NCI-H1694 (cell line): ENCODE data around the gene SNX5.
A peak's percentile ranks its signal among the peaks of the same experiment; 100 is the strongest.

Source experiments
- DNase-seq: peaks from one replicate; lab custom pipeline; 2025; lab: John Stamatoyannopoulos, UW

Gene SNX5

DNA sequence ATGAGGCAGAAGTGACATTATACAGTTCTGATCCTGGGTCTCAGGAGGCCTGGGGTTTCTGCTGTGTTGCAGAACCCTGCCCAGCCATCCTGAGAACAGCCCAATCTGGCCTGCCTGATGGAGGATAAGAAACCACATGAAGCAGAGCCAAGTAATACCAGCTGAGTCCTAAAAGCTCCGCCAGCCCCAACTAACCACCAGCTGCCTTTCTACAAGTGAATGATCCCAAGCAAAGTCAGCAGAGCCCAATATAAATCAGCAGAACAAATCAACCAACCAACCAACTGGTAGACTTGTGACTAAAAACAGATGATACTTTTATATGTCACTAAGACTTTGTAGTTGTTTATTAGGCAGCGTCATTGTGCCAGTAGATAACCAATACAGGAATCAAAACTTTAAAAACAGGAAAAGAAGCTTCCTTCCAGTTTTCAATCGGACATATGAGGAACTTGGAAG is 52.1 kb downstream of the SNX5 start:
- peak; percentile 28 for DNase-seq

DNA sequence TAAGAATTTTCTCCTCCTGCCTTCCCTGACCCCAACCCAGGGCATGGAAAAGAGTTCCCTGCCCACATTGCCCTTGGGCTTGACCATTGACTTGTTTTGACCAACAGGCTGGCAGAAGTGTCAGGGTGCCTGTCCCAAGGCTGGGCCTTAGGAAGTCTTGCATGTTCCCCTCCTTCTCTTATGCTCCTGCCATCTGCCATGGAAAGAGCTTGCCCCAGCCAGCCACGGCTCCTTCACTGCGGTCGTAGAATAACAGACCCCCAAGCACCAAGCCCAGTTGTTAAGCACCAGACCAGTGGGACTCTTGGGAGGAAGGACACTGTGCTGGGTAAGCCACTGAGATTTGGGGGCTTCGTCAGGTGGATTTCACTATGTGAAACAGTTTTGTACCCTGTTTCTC is 53.6 kb downstream of the SNX5 start:
- no peak for DNase-seq

DNA sequence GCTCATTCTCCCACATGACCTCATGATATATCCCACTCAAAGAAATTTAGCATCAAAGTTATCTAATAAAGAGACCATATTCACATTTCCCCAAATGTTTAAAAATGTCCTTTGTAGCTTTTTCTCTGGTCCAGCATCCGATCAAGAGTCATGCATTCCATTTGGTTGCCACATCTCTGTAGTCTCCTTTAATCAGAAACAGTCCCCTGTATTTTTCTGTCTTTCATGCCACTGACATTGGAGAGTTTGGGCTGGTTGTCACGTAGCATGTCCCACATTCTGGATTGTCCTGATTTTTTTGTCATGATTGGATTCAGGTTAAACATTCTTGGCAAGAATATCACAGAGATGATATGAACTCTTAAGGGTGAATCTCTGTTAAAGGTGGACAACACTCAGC is 55.7 kb downstream of the SNX5 start:
- no peak for DNase-seq

DNA sequence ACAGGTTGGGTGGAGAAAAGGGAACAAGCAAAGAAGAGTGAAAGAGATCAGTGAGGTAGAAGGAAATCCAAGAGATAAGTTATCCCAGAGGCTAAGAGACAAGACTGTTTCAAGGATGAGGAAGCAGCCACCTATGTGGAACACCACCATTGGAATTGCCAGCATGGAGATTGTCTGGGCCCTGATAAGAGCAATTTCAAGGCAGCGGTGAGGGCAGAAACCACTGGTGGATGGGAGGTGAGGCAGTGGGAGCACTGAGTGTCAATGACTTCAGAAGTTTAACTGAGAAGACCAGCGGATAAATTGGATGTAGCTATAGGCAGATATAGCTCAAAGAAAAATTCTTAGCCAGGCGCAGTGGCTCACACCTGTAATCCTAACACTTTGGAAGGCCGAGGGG is 56.7 kb downstream of the SNX5 start:
- DNase-seq: no peak

DNA sequence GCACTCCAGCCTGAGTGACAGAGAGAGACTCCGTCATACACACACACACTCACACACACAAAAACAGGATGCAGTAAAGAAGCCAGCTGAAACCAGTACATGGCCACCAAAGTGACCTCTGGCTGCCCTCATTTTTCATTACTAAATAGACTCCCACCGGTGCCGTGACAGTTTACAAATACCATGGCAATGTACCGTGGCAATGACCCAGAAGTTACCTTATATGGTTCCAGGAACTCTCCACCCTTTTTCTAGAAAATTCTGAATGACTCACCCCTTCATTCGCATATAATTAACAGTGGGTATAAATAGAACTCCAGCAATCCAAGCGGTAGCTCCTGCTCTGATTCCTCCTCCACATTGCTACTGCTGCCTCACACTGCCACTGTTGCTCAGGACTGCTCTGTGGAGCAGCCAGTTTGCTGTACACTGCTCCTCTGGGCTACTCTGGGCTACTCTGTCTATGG is 57.7 kb downstream of the SNX5 start:
- DNase-seq: no peak

DNA sequence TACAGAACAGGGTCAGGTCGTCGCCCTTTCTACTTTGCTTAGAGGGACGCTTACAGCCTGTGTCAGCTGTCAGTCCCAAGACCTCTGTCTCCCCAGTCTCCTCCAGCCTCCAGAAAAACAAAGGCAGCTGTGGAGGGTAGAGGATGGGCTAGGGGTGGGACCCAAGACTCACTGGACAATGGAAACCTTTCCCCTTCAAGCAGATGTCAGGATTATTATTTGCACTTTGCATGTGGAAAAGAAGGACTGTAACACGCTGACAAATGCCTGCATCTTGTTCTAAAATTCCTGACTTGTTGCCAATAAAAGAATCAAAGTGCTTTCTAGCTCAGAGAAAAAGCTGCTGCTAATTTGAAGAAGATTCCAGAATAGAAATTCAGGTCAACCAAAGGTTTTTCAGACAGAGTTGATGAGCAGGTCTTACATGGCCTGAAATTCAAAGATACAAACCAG is 58.7 kb downstream of the SNX5 start:
- no peak for DNase-seq

DNA sequence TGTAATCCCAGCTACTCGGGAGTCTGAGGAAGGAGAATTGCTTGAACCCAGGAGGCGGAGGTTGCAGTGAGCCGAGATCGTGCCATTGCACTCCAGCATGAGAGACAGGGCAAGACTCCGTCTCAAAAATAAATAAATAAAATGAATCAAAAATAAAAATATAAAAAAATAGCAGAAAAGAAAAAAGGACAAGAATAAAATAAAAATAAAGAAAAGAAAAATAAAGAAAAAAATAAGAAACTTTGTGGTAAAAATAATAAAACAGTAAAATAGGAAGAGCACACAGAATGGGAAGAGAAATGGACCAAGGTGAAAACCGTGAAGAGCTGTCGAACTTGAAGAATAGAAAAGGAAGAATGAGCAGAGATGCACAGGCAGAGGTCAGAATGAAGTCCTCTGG is 63.0 kb downstream of the SNX5 start:
- no peak for DNase-seq

DNA sequence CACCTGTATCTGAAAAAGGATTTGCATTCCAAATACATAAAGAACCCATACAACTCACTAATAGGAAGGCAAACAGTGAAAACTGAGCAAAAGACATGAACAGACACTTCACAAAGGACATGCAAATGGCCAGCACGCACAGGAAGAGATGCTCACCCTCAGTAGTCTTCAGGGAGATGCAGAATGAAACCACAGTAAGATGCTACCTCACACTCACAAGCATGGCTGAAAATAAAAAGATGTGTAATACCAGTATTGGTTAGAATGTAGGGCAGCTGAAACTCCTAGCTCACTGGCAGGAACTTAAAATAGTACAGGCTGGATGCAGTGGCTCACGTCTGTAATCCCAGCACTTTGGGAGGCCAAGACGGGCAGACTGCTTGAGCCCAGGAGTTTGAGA is 64.6 kb downstream of the SNX5 start:
- DNase-seq: no peak

DNA sequence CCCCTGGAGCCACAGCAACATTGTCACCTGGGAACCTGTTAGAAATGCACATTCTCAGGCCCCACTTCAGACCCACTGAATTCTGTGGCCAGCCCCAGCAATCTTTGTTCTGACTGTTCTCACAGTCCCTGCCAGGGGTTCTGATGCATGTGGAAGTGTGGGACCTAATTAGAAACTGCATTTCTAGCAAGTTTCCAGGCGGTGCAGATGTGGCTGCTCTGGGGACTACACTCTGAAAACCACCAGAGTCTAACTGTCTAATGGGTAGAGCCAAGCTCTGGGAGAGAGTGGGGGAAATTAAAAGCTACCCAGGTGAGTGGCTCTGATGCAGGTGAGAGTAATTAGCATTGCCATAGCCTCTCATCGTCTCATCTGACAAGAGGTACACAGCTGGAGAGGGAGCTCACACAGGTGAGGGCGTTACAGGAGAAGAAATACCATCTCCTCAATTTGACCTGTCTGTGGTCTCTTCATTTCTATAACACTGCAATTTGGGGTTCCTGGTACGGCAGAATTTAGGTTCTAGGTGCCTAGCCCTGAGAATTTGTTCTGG is 66.0 kb downstream of the SNX5 start:
- no peak for DNase-seq

DNA sequence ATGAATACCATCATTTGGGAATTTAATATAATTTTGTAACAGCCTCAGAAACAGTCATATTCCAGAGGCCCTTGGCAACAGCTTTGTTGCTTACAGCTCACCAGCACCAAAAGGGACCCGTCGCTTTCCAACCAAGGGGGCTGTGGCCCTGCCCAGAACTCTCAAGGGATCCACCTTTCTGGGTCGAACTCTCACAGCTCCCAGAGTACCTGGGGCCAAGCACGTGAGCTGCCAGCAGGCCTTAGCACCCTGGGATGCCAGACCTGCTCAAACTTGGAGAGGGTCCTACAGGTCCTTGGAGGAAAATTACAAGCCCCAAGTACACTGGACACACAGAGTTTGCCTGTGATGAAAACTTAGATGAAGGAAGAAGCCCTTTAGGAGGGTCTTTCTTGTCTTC is 66.6 kb downstream of the SNX5 start:
- no peak for DNase-seq

DNA sequence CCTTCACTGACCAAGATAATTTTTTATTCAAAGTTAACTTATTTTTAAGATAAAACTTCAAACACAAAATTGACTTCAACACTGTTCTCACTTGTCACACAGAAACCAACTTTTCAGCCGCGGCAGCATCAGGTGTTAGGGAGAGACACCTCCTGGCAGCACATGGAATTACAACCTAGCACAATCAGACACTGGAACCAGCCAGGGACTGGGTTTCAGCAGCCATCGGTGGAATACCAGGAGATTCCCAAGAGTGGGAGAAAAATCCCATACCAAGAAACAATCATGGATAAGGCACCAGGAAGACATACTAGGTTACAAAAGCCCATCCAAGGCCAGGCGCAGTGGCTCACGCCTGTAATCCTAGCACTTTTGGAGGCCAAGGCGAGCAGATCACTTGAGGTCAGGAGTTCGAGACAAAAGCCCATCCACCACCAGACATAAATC is 70.0 kb downstream of the SNX5 start:
- DNase-seq: no peak

DNA sequence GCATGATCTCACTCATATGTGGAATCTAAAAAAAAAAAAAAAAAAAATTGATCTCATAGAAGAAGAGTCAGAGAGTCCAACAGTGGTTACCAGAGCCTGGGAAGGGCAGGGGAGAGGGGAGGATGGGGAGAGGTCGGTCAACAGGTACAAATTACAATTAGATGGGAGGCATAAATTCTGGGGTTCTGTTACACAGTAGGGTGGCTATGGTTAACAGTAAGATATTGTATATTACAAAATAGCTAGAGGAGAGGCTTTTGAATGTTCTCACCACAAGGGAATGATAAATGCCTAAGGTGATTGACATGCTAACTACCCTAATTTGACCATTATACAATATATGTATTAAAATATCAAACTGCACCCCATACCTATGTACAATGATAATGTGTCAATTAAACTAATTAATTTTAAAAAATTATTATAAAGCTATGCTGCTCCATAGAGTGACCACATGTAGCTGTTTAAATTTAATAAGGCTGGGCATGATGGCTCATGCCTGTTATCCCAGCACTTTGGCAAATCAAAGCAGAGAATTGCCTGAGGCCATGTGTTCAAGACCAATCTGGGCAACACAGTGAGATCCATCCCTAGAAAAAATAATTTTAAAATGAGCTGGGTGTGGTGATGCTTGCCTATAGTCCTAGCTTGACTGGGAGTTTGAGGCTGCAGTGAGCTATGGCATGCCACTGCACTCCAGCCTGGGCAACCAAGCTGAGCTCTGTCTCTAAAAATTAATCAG is 70.9 kb downstream of the SNX5 start:
- no peak for DNase-seq

DNA sequence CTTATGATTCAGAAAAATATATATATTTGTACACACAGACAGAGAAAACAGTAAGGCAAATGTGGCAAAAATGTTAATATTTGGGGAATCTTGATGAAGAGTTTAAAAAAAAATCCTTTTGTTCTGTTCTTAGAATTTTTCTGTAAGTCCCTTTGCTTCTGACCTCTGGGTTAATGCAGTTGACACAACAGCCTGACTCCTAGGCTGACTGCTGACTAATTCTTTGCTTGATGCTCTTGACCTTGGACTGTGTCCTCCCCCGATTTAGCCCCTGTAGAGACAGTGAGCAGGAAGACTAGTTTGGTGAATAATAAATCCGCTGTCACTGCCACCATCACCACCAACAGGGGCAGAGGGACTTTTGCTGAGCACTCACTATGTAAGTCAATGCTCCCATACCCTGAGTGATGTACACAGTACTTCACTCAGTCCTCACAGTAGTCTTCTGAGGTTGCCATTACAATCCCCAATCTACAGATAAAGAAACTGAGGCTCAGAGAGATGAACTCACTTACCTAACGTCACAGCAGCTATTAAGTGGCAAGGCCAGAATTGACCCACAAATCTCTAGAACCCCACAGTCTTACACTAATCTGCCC is 71.7 kb downstream of the SNX5 start:
- DNase-seq: no peak

DNA sequence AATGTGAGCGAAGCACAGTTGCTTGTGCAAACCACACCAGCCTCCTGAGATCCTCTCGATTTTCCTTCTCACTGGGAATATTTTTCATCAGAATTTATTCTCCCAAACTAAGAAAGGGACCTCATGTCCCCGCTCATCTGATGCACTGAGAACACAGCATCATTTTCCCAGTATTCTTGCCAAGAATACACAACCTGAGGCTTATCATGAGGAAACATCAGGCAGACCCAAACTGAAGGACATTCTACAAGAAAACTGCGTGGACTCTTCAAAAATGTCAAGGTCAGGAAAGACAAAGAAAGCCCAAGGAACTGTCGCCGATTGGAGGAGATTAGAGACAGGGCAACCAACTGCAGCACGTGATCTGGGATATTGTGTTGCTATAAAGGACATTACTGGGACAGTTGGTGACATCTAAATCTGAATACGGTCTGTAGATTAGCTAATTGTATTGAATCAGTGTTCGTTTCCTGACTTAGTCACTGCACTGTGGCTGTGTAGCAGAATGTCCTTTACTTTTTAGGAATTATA is 72.3 kb downstream of the SNX5 start:
- no peak for DNase-seq

DNA sequence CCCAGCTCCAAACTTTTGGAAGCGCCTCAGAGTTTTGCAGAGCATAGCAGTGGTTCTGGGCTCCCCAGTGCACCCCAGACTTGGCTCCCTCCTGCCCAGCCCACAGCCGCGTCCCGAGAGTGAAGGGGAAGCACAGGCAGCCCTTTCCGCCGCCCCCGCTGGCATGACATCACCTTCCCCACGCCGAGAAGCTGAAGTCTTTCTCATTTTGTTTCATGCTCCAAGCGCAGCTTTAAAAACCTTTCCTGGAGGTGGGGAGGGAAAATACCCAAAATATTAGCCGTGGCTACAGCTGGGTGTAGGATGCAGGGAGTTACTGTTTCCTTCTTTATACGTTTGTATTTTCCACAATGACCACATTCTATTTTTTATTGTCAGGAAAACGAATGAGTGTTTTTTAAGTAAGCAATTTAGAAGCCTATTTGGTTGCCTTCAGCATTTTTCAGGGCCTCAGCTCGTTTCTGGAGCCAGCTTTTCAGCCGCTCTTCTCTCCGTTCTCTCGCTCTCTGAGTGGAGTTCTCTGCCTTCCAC is 72.9 kb downstream of the SNX5 start:
- no peak for DNase-seq

DNA sequence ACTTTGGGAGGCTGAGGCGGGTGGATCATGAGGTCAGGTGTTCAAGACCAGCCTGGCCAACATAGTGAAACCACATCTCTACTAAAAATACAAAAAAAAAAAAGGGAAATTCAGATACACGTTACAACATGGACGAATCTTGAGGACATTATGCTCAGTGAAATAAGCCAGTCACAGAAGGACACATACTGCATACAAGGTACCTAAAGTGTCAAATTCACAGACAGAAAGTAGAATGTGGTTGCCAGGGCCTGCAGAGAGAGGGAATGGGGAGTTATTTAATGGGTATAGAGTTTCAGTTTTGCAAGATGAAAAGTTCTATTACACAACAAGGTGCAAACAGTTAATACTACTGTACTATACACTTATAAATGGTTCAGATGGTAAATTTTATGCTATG is 75.1 kb downstream of the SNX5 start:
- no peak for DNase-seq

DNA sequence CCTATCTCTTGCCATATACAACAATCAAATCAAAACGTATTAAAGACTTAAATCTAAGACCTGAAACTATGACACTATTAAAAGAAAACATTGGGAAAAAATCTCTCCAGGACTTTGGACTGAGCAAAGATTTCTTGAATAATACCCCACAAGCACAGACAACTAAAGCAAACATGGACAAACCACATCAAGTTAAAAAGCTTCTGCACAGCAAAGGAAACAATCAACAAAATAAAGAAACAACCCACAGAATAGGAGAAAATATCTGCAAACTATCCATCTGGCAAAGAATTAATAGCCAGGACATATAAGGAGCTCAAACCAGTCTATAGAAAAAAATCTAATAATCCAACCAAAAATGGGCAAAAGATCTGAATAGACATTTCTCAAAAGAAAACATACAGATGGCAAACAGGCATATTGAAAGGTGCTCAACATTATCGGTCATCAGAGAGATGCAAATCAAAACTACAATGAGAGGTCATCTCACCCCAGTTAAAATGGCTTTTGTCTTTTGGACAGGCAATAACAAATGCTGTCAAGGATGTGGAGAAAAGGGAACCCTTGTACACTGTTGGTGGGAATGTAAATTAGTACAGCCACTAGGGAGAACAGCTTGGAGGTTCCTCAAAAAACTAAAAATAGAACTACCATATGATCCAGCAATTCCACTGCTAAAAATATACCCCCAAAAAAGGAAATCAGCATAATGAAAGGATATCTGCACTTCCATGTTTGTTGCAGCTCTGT is 76.2 kb downstream of the SNX5 start:
- no peak for DNase-seq
